Glutamatergic neuron (in vitro differentiated cells): ENCODE data around the gene SOX15. TPM values are rescaled to one million over a fixed set of nuclear protein-coding genes. Genes with fewer than 3 reads are reported as not detected.
A peak's percentile ranks its signal among the peaks of the same experiment; 100 is the strongest.

Experiments used
- DNase-seq: peaks from one replicate; pipeline ENCODE4 v3.0.0; 2022
- H3K27ac Mint-ChIP-seq: one replicate; pipeline ENCODE4 v1.8.0; 2020; ENCODE audit warnings: mild to moderate bottlenecking, mixed read lengths, inconsistent platforms; ENCODE audit not compliant: unreplicated experiment
- H3K27me3 Mint-ChIP-seq: one replicate; pipeline ENCODE4 v1.8.0; 2020; ENCODE audit warnings: mild to moderate bottlenecking, moderate library complexity, mixed read lengths, inconsistent platforms; ENCODE audit not compliant: unreplicated experiment
- H3K36me3 Mint-ChIP-seq: one replicate; pipeline ENCODE4 v1.8.0; 2020; ENCODE audit warnings: mild to moderate bottlenecking, mixed read lengths, inconsistent platforms; ENCODE audit not compliant: unreplicated experiment
- H3K4me1 Mint-ChIP-seq: one replicate; pipeline ENCODE4 v1.8.0; 2020; ENCODE audit warnings: mild to moderate bottlenecking, low read depth, mixed read lengths, inconsistent platforms; ENCODE audit not compliant: unreplicated experiment
- H3K4me3 Mint-ChIP-seq: one replicate; pipeline ENCODE4 v1.8.0; 2020; ENCODE audit warnings: mild to moderate bottlenecking, mixed read lengths, inconsistent platforms; ENCODE audit not compliant: unreplicated experiment
- H3K9me3 Mint-ChIP-seq: one replicate; pipeline ENCODE4 v1.8.0; 2020; ENCODE audit warnings: mild to moderate bottlenecking, moderate library complexity, mixed read lengths, inconsistent platforms; ENCODE audit not compliant: unreplicated experiment
- CTCF ChIP-seq: fragments of 200-600 bp; sonication (generic); IDR thresholded peaks from one replicate; pipeline ENCODE4 v1.5.0; 2021; ENCODE audit not compliant: partially characterized antibody, unreplicated experiment
- total RNA-seq: library from RNA; stranded (reverse); fragmentation: NEBNext Ultra II Directional; extraction: Animal tissue kit (Norgen Biotek cat#: 25700); gene quantifications from one replicate; pipeline ENCODE4 v1.2.1, GENCODE V29; 2021; ENCODE audit not compliant: unreplicated experiment

SOX15 gene
- total RNA-seq, 1 donor from 2014 or later = 1.7 TPM

- H3K27ac Mint-ChIP-seq = peak overlapping the region; percentile 97
- peak overlapping the region; percentile 98 for H3K4me3 Mint-ChIP-seq
- H3K4me1 Mint-ChIP-seq = peaks cover 23% of the 10 kb centered on the region
- peak; percentile 99 for DNase-seq
- H3K27me3 Mint-ChIP-seq = peaks cover 10% of the 10 kb centered on the region
- H3K9me3 Mint-ChIP-seq = peaks cover 14% of the 10 kb centered on the region
- H3K36me3 Mint-ChIP-seq = peaks cover 4% of the 10 kb centered on the region
- no peak for TF ChIP-seq CTCF
Observed at GRCh38 chr17:7572588-7573323, 17.1 kb downstream of the SOX15 start.

GRCh38 chr17:7572338-7572587 lies 17.6 kb downstream of the SOX15 start:
- Mint-ChIP-seq H3K4me1 (peaks cover 23% of the 10 kb centered on the region), H3K9me3 (peaks cover 14% of the 10 kb centered on the region), H3K4me3 (peak overlapping the region; percentile 98), H3K27ac (peak overlapping the region; percentile 97), H3K27me3 (peaks cover 10% of the 10 kb centered on the region), H3K36me3 (peaks cover 4% of the 10 kb centered on the region)
- no peak for DNase-seq
- no peak for TF ChIP-seq CTCF

DNA sequence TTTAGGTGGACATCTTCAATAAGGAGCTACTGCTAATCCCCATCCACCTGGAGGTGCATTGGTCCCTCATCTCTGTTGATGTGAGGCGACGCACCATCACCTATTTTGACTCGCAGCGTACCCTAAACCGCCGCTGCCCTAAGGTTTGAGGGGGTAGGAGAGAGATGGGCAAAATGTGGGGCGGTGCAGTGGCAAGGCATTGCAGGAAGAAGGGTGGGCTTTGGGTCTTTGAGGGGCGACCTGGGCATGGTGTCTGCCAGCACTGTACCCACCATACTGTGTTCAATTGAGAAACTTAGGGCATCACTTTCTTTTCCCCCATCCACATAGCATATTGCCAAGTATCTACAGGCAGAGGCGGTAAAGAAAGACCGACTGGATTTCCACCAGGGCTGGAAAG lies 19.5 kb downstream of the SOX15 start:
- peak overlapping the region; percentile 2 for H3K27ac Mint-ChIP-seq
- DNase-seq = no peak
- peak overlapping the region; percentile 18 for H3K4me3 Mint-ChIP-seq
- TF ChIP-seq CTCF = no peak
- H3K27me3 Mint-ChIP-seq = peaks cover 10% of the 10 kb centered on the region
- H3K4me1 Mint-ChIP-seq = peaks cover 12% of the 10 kb centered on the region
- peaks cover 12% of the 10 kb centered on the region for H3K9me3 Mint-ChIP-seq
- H3K36me3 Mint-ChIP-seq = no peaks in the 10 kb centered on the region

- H3K9me3 Mint-ChIP-seq = peaks cover 15% of the 10 kb centered on the region
- H3K4me3 Mint-ChIP-seq = no peak overlapping the region
- H3K36me3 Mint-ChIP-seq = no peaks in the 10 kb centered on the region
- DNase-seq = no peak
- peaks cover 10% of the 10 kb centered on the region for H3K27me3 Mint-ChIP-seq
- H3K27ac Mint-ChIP-seq = no peak overlapping the region
- no peak for TF ChIP-seq CTCF
- H3K4me1 Mint-ChIP-seq = peaks cover 7% of the 10 kb centered on the region
Observed at GRCh38 chr17:7569571-7569970, 20.3 kb downstream of the SOX15 start.

GRCh38 chr17:7563115-7563869 lies 26.6 kb downstream of the SOX15 start:
- H3K27me3 Mint-ChIP-seq = peaks cover 9% of the 10 kb centered on the region
- H3K27ac Mint-ChIP-seq = no peak overlapping the region
- no peak for TF ChIP-seq CTCF
- H3K4me1 Mint-ChIP-seq = peaks cover 12% of the 10 kb centered on the region
- DNase-seq = no peak
- H3K36me3 Mint-ChIP-seq = no peaks in the 10 kb centered on the region
- H3K4me3 Mint-ChIP-seq = peak overlapping the region; percentile 98
- peaks cover 18% of the 10 kb centered on the region for H3K9me3 Mint-ChIP-seq
